ACHN (cell line): ENCODE measurements around the gene MSI2.

Experiments used
- DNase-seq: peaks from one replicate; pipeline ENCODE4 v3.0.0-alpha.2; 2015
- in situ Hi-C: cut with HindIII; loops from 2 replicates; pipeline ENCODE4 v1.10.0; 2017; ENCODE audit warnings: low sequenced_read_pairs, low pct_ligation_motif_present, low pct_unique_long_range_greater_than_20kb

MSI2 gene

GRCh38 chr17:57645950-57646665, 389.8 kb downstream of the MSI2 start:
- DNase-seq: no peak

GRCh38 chr17:57648720-57649119, 392.4 kb downstream of the MSI2 start:
- in situ Hi-C loops: no loop called here
- DNase-seq: no peak

More at GRCh38 chr17:57645950-57646665, 389.8 kb downstream of the MSI2 start:
- in situ Hi-C loops: no loop called here

DNA sequence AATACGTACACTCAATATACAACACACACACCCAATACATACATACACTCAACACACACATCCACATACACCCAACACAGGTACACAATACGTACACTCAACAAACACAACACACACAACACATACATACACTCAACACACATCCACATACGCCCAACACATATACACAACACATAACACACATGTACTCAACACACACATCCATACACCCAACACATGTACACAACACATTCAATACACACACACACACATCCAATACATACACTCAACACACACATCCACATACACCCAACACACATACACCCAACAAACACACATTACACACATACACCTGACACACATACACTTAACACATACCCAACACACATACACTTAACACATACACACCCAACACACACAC, 392.9 kb downstream of the MSI2 start:
- in situ Hi-C loops: no loop called here
- no peak for DNase-seq

- peak; percentile 67 for DNase-seq
- in situ Hi-C loops: no loop called here
Measured at GRCh38 chr17:57649731-57650484, 393.6 kb downstream of the MSI2 start.

DNA sequence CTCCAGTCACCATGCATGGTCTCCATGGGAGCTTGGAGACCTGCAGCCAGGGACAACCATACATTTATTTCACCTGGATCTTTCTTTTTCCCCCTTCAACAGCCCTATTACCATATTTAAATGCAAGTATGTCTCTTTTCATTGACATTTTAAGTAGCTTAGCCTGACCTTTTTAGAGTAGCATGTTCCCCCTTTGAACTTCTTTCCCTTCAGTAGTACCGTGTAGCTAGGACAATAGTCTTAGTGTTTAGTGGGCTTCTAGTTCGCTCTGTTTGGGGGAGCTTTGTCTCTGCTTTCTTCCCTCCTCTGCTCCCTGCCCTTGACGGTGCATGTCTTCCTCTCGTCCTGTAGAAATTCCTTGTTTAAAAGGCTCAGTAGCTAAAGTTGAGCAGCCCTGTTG, 394.2 kb downstream of the MSI2 start:
- in situ Hi-C loops: no loop called here
- no peak for DNase-seq

GRCh38 chr17:57651451-57651850, 395.1 kb downstream of the MSI2 start:
- DNase-seq: no peak
- in situ Hi-C loops: no loop called here

- in situ Hi-C loops: no loop called here
- DNase-seq: no peak
Measured at GRCh38 chr17:57651996-57652395, 395.7 kb downstream of the MSI2 start.

- in situ Hi-C loops: no loop called here
- DNase-seq: no peak
Measured at GRCh38 chr17:57652811-57653210, 396.5 kb downstream of the MSI2 start.

DNA sequence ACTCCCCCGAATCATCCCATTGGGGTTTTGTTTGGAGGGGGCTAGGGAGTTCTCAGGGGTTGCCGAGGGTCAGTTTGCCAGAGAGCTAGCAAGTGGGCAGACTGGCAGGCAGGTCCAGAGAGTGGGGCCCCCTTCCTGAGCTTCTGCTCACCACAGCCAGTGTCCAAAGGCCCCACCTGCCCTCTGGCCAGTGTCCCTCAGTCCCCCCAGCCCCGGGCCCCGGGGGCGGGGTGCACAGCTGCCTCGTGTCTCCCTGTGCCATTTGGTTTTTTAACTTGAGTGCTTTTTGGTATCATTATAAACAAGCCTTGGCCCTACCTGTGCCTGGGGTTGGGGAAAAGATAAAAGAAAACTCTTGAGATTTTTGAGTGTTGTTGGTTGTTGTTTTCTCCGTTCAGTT, 397.0 kb downstream of the MSI2 start:
- DNase-seq: no peak
- in situ Hi-C loops: no loop called here

DNA sequence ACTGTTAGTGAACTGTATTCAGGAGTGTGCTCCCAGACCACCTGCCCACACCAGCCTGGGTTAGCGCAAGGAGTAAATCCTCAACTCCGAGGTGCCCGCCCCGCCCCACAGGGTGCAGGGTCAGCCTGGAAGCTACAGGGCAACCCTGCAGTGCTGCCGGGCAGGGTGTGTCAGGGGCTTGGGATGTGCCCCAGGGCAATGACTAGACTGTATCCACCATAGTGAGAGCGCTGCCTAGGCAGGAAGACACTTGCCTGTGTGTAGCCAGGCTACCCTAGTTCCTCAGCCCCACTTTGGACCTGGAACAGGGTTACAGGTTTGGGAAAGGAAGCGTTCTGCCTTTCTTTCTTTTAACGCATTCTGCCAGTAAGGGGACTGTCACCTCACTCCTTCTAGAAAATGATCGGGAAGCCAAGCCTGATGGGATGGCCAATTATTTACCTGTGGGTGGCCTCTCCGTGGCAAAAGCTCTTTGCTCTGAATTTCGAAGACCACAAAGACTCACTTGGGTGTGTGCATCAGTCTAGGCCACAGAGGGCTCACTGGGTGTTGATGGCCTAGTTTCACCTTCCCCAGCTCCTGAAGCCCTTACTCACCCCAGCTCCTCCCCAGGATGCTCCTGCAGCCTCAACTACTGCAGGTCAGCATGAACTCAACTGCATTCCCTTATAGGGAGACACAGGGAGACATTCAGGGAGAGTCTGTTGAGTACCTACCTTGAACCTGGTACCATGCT, 397.9 kb downstream of the MSI2 start:
- in situ Hi-C loops: no loop called here
- no peak for DNase-seq

DNA sequence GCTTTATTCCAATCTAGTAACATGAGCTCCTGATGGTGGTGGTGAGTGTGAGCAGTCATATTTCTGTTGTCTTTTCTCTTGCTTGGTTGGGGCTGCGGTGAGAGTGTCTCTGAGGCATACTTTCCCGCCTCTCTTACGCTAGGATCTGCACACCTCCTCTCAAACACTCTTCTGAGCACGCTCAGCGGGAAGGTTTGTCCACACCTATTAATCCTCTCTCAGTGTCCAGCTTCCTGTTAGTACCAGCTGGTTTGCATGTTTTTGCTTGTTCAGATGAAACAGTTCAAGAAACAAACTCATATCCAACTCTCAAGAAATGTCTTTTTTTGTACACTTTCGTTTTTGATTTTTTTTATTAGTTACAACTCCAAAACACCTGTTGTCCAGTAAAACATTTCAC, 399.2 kb downstream of the MSI2 start:
- in situ Hi-C loops: no loop called here
- no peak for DNase-seq

- no peak for DNase-seq
- in situ Hi-C loops: no loop called here
Measured at GRCh38 chr17:57657211-57657610, 400.9 kb downstream of the MSI2 start.

GRCh38 chr17:57662041-57662440, 405.7 kb downstream of the MSI2 start:
- in situ Hi-C loops: no loop called here
- DNase-seq: no peak

DNA sequence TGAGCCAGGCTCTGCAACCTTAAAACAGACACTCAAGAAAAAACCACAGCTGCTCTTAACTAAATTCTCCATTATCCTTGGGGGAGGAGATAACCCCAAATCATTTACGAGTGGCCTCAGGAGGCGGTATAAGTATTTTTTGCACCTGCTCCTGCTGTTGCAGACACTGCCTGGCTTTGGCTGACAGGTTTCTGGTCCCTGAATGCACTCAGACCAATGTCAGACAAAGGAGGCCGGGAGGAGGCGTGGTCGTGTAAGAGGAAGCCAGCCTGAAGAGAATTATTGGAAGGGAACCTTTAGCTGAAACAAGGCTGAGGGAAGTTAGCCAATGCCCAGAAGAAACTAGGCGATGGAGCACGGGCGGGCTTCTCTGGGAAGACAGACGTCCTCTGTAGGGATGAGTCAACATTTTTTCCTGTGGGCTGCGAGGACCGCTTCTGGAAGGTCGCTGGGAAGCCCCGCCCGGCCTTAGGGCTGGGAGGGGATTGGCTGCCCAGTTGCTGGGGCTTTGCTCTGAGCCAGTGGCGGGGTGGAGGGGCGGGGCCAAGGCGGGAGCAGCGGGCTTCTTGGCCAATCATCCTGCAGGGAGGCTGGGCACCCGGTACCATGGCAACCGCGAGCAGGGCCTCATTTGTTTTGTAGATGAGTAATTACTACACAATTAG, 406.5 kb downstream of the MSI2 start:
- DNase-seq: peak; percentile 99
- in situ Hi-C loops: no loop called here

DNA sequence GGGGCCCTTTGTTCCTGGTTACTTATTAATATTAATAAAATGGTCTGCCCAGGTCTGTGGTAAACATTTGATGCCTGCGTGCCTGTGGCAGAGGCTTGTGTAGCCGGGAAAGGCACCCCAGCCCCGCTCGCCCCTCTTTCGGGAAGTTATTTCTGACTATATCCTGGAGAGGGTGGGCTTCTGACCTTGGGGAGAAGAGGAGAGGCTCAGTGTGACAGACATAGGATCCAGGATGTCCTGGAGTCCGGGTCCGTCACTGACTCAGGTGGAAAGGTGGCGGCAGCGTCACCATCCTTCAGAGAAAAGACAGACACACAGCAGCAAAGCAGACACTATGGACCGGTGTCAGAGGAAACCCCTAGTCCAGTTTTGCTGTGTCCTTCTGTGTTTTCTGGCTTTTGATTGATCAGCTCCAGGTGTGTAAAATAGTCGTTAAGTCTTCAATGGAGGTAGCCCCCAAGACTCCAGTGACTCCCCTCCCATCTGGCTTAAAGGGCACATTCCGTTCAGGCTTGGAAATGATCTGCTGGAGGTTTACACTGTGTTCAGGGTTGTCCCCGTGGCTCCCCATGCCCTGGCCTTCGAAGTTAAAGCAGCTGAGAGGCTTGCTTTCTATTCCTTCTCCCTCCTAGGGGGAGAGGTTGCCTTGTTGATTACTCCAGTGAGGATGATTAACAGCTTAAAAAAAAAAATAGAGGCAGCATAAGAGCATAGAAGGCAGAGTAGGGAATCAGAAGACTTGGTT, 407.2 kb downstream of the MSI2 start:
- in situ Hi-C loops: no loop called here
- no peak for DNase-seq

- no peak for DNase-seq
- in situ Hi-C loops: no loop called here
Measured at GRCh38 chr17:57665128-57665527, 408.8 kb downstream of the MSI2 start.

- in situ Hi-C loops: no loop called here
- DNase-seq: no peak
Measured at GRCh38 chr17:57665696-57666095, 409.4 kb downstream of the MSI2 start.

GRCh38 chr17:57666201-57666870, 410.0 kb downstream of the MSI2 start:
- in situ Hi-C loops: no loop called here
- no peak for DNase-seq
